Measurements from ENCODE around the gene TRPM3.

The TRPM3 gene

GRCh38 chr9:71122022-71122275 lies 528 bp upstream of the TRPM3 start:
- Histone ChIP-seq H3K4me1 (ENCODE audit: insufficient read depth, insufficient read length) (peaks cover 3% of the 10 kb centered on the region), H3K36me3 (ENCODE audit: insufficient read depth, insufficient read length, low read length) (no peaks in the 10 kb centered on the region), H3K4me3 (ENCODE audit: insufficient read length, low read depth) (peak overlapping the region; percentile 54), H3K27me3 (ENCODE audit: insufficient read depth, insufficient read length) (no peaks in the 10 kb centered on the region), H3K9me3 (ENCODE audit: insufficient read depth, low read length) (peaks cover 9% of the 10 kb centered on the region; the same call in 1 of the 2 replicates), H3K9ac (ENCODE audit: insufficient read length, low read depth) (peak overlapping the region; percentile 52)
- TF ChIP-seq YY1 (IDR thresholded peaks at IDR 0.05; ENCODE audit: insufficient read depth, insufficient read length) (no peak), ZNF274 (IDR thresholded peaks at IDR 0.05; ENCODE audit: low read depth, low read length) (no peak), SUZ12 (IDR thresholded peaks at IDR 0.05; ENCODE audit: extremely low read depth, insufficient read depth, insufficient read length) (no peak)
- DNase-seq (ENCODE audit: low read depth, low spot score) = no peak

GRCh38 chr9:71120501-71121247 lies 747 bp downstream of the TRPM3 start:
- H3K4me3 ChIP-seq (ENCODE audit: insufficient read length, low read depth) = peak overlapping the region; percentile 54
- no peaks in the 10 kb centered on the region for H3K9me3 ChIP-seq (ENCODE audit: insufficient read depth, low read length)
- TF ChIP-seq ZNF274 (IDR thresholded peaks at IDR 0.05; ENCODE audit: low read depth, low read length) = no peak
- TF ChIP-seq YY1 (IDR thresholded peaks at IDR 0.05; ENCODE audit: insufficient read depth, insufficient read length) = no peak
- TF ChIP-seq SUZ12 (IDR thresholded peaks at IDR 0.05; ENCODE audit: extremely low read depth, insufficient read depth, insufficient read length) = no peak
- peak; percentile 57 for DNase-seq (ENCODE audit: low read depth, low spot score)
- peak overlapping the region; percentile 52 for H3K9ac ChIP-seq (ENCODE audit: insufficient read length, low read depth)
- peaks cover 3% of the 10 kb centered on the region for H3K4me1 ChIP-seq (ENCODE audit: insufficient read depth, insufficient read length)
- H3K27me3 ChIP-seq (ENCODE audit: insufficient read depth, insufficient read length) = no peaks in the 10 kb centered on the region
- no peaks in the 10 kb centered on the region for H3K36me3 ChIP-seq (ENCODE audit: insufficient read depth, insufficient read length, low read length)

GRCh38 chr9:71119746-71120145 lies 1.7 kb downstream of the TRPM3 start:
- Histone ChIP-seq H3K9me3 (ENCODE audit: insufficient read depth, low read length) (no peaks in the 10 kb centered on the region), H3K9ac (ENCODE audit: insufficient read length, low read depth) (no peak overlapping the region), H3K4me3 (ENCODE audit: insufficient read length, low read depth) (no peak overlapping the region), H3K4me1 (ENCODE audit: insufficient read depth, insufficient read length) (peaks cover 3% of the 10 kb centered on the region), H3K36me3 (ENCODE audit: insufficient read depth, insufficient read length, low read length) (no peaks in the 10 kb centered on the region), H3K27me3 (ENCODE audit: insufficient read depth, insufficient read length) (no peaks in the 10 kb centered on the region)
- DNase-seq (ENCODE audit: low read depth, low spot score) = peak; percentile 59
- no peak for TF ChIP-seq YY1 (IDR thresholded peaks at IDR 0.05; ENCODE audit: insufficient read depth, insufficient read length)
- TF ChIP-seq ZNF274 (IDR thresholded peaks at IDR 0.05; ENCODE audit: low read depth, low read length) = no peak
- no peak for TF ChIP-seq SUZ12 (IDR thresholded peaks at IDR 0.05; ENCODE audit: extremely low read depth, insufficient read depth, insufficient read length)

- Histone ChIP-seq H3K4me3 (ENCODE audit: insufficient read length, low read depth) (no peak overlapping the region), H3K4me1 (ENCODE audit: insufficient read depth, insufficient read length) (peaks cover 3% of the 10 kb centered on the region), H3K36me3 (ENCODE audit: insufficient read depth, insufficient read length, low read length) (no peaks in the 10 kb centered on the region), H3K27me3 (ENCODE audit: insufficient read depth, insufficient read length) (no peaks in the 10 kb centered on the region), H3K9me3 (ENCODE audit: insufficient read depth, low read length) (no peaks in the 10 kb centered on the region), H3K9ac (ENCODE audit: insufficient read length, low read depth) (no peak overlapping the region)
- TF ChIP-seq SUZ12 (IDR thresholded peaks at IDR 0.05; ENCODE audit: extremely low read depth, insufficient read depth, insufficient read length) (no peak), YY1 (IDR thresholded peaks at IDR 0.05; ENCODE audit: insufficient read depth, insufficient read length) (no peak), ZNF274 (IDR thresholded peaks at IDR 0.05; ENCODE audit: low read depth, low read length) (no peak)
- DNase-seq (ENCODE audit: low read depth, low spot score) = no peak
Measured at GRCh38 chr9:71118324-71118723, 3.1 kb downstream of the TRPM3 start.

GRCh38 chr9:71115448-71115975 lies 5.9 kb downstream of the TRPM3 start:
- Histone ChIP-seq H3K9me3 (ENCODE audit: insufficient read depth, low read length) (no peaks in the 10 kb centered on the region), H3K4me1 (ENCODE audit: insufficient read depth, insufficient read length) (no peaks in the 10 kb centered on the region), H3K27me3 (ENCODE audit: insufficient read depth, insufficient read length) (no peaks in the 10 kb centered on the region), H3K4me3 (ENCODE audit: insufficient read length, low read depth) (no peak overlapping the region), H3K9ac (ENCODE audit: insufficient read length, low read depth) (no peak overlapping the region), H3K36me3 (ENCODE audit: insufficient read depth, insufficient read length, low read length) (no peaks in the 10 kb centered on the region)
- no peak for DNase-seq (ENCODE audit: low read depth, low spot score)
- TF ChIP-seq SUZ12 (IDR thresholded peaks at IDR 0.05; ENCODE audit: extremely low read depth, insufficient read depth, insufficient read length) = no peak
- TF ChIP-seq YY1 (IDR thresholded peaks at IDR 0.05; ENCODE audit: insufficient read depth, insufficient read length) = no peak
- TF ChIP-seq ZNF274 (IDR thresholded peaks at IDR 0.05; ENCODE audit: low read depth, low read length) = no peak

GRCh38 chr9:71112866-71113265 lies 8.6 kb downstream of the TRPM3 start:
- H3K4me3 ChIP-seq (ENCODE audit: insufficient read length, low read depth) = no peak overlapping the region
- no peaks in the 10 kb centered on the region for H3K36me3 ChIP-seq (ENCODE audit: insufficient read depth, insufficient read length, low read length)
- H3K4me1 ChIP-seq (ENCODE audit: insufficient read depth, insufficient read length) = no peaks in the 10 kb centered on the region
- TF ChIP-seq SUZ12 (IDR thresholded peaks at IDR 0.05; ENCODE audit: extremely low read depth, insufficient read depth, insufficient read length) (no peak), ZNF274 (IDR thresholded peaks at IDR 0.05; ENCODE audit: low read depth, low read length) (no peak), YY1 (IDR thresholded peaks at IDR 0.05; ENCODE audit: insufficient read depth, insufficient read length) (no peak)
- H3K27me3 ChIP-seq (ENCODE audit: insufficient read depth, insufficient read length) = no peaks in the 10 kb centered on the region
- H3K9me3 ChIP-seq (ENCODE audit: insufficient read depth, low read length) = no peaks in the 10 kb centered on the region
- peak; percentile 32 for DNase-seq (ENCODE audit: low read depth, low spot score)
- H3K9ac ChIP-seq (ENCODE audit: insufficient read length, low read depth) = no peak overlapping the region

- H3K9ac ChIP-seq (ENCODE audit: insufficient read length, low read depth) = no peak overlapping the region
- H3K36me3 ChIP-seq (ENCODE audit: insufficient read depth, insufficient read length, low read length) = no peaks in the 10 kb centered on the region
- H3K27me3 ChIP-seq (ENCODE audit: insufficient read depth, insufficient read length) = no peaks in the 10 kb centered on the region
- DNase-seq (ENCODE audit: low read depth, low spot score) = no peak
- H3K4me1 ChIP-seq (ENCODE audit: insufficient read depth, insufficient read length) = no peaks in the 10 kb centered on the region
- H3K9me3 ChIP-seq (ENCODE audit: insufficient read depth, low read length) = no peaks in the 10 kb centered on the region
- TF ChIP-seq YY1 (IDR thresholded peaks at IDR 0.05; ENCODE audit: insufficient read depth, insufficient read length) = no peak
- no peak for TF ChIP-seq ZNF274 (IDR thresholded peaks at IDR 0.05; ENCODE audit: low read depth, low read length)
- TF ChIP-seq SUZ12 (IDR thresholded peaks at IDR 0.05; ENCODE audit: extremely low read depth, insufficient read depth, insufficient read length) = no peak
- H3K4me3 ChIP-seq (ENCODE audit: insufficient read length, low read depth) = no peak overlapping the region
Measured at GRCh38 chr9:71108937-71109336, 12.5 kb downstream of the TRPM3 start.

Data from NT2/D1 (cell line).